Parathyroid adenoma (tissue), 2 donors: ENCODE results near the gene FNDC3B.

Source experiments
- H2AFZ ChIP-seq: fragments of 300-600 bp; sonication (generic); one replicate; pipeline ENCODE4 v1.7.0; 2017; ENCODE audit warnings: antibody characterized with exemption, mild to moderate bottlenecking
- H3K27ac ChIP-seq: fragments of 300-600 bp; sonication (generic); one replicate; pipeline ENCODE4 v1.7.0; 2017
- H3K27me3 ChIP-seq: fragments of 300-600 bp; sonication (generic); one replicate; pipeline ENCODE4 v1.7.0; 2017; ENCODE audit warnings: low read length; ENCODE audit not compliant: control insufficient read depth, insufficient read depth
- H3K36me3 ChIP-seq: fragments of 300-600 bp; sonication (generic); one replicate; pipeline ENCODE4 v1.7.0; 2017; ENCODE audit warnings: low read length; ENCODE audit not compliant: control insufficient read depth, insufficient read depth
- H3K4me1 ChIP-seq: fragments of 300-600 bp; sonication (generic); one replicate; pipeline ENCODE4 v1.7.0; 2017; ENCODE audit warnings: control low read depth
- H3K4me2 ChIP-seq: fragments of 300-600 bp; sonication (generic); one replicate; pipeline ENCODE4 v1.7.0; 2017; ENCODE audit warnings: low read length
- H3K4me3 ChIP-seq: fragments of 300-600 bp; sonication (generic); one replicate; pipeline ENCODE4 v1.7.0; 2017; ENCODE audit warnings: low read depth, low read length
- H3K79me2 ChIP-seq: fragments of 300-600 bp; sonication (generic); one replicate; pipeline ENCODE4 v1.7.0; 2017; ENCODE audit warnings: control low read depth
- H3K9ac ChIP-seq: fragments of 300-600 bp; sonication (generic); one replicate; pipeline ENCODE4 v1.7.0; 2017; ENCODE audit warnings: mild to moderate bottlenecking
- H3K9me3 ChIP-seq: fragments of 300-600 bp; sonication (generic); one replicate; pipeline ENCODE4 v1.7.0; 2017; ENCODE audit warnings: low read length; ENCODE audit not compliant: control insufficient read depth
- CTCF ChIP-seq: fragments of 300-600 bp; sonication (generic); IDR thresholded peaks from one replicate; pipeline ENCODE4 v1.7.0; 2017; ENCODE audit warnings: antibody characterized with exemption, mild to moderate bottlenecking
- donor health status: primary hyperparathyroidism.

The FNDC3B gene

GRCh38 chr3:172094621-172095557 lies 55.5 kb downstream of the FNDC3B start:
- no peak for TF ChIP-seq CTCF
- Histone ChIP-seq H3K4me3 (no peak overlapping the region), H3K4me2 (no peak overlapping the region), H3K27ac (no peak overlapping the region), H3K27me3 (no peaks in the 10 kb centered on the region), H2AFZ (no peak overlapping the region), H3K9me3 (no peaks in the 10 kb centered on the region), H3K36me3 (no peaks in the 10 kb centered on the region), H3K4me1 (no peaks in the 10 kb centered on the region), H3K9ac (no peak overlapping the region), H3K79me2 (peaks cover 11% of the 10 kb centered on the region)

GRCh38 chr3:172096881-172097420 lies 57.6 kb downstream of the FNDC3B start:
- TF ChIP-seq CTCF: no peak
- Histone ChIP-seq H3K4me3 (no peak overlapping the region), H3K79me2 (peaks cover 9% of the 10 kb centered on the region), H3K9me3 (no peaks in the 10 kb centered on the region), H3K27ac (no peak overlapping the region), H3K4me2 (no peak overlapping the region), H2AFZ (no peak overlapping the region), H3K27me3 (no peaks in the 10 kb centered on the region), H3K4me1 (no peaks in the 10 kb centered on the region), H3K36me3 (no peaks in the 10 kb centered on the region), H3K9ac (no peak overlapping the region)

- no peak overlapping the region for H3K27ac ChIP-seq
- peaks cover 9% of the 10 kb centered on the region for H3K79me2 ChIP-seq
- H3K4me1 ChIP-seq: no peaks in the 10 kb centered on the region
- H3K27me3 ChIP-seq: no peaks in the 10 kb centered on the region
- no peak overlapping the region for H3K4me2 ChIP-seq
- H3K9me3 ChIP-seq: no peaks in the 10 kb centered on the region
- no peak overlapping the region for H2AFZ ChIP-seq
- H3K4me3 ChIP-seq: no peak overlapping the region
- TF ChIP-seq CTCF: no peak
- H3K9ac ChIP-seq: no peak overlapping the region
- no peaks in the 10 kb centered on the region for H3K36me3 ChIP-seq
Measured at GRCh38 chr3:172097585-172097984, 58.2 kb downstream of the FNDC3B start.

- Histone ChIP-seq H3K79me2 (peaks cover 9% of the 10 kb centered on the region), H3K9ac (no peak overlapping the region), H3K4me3 (no peak overlapping the region), H3K4me2 (no peak overlapping the region), H3K36me3 (no peaks in the 10 kb centered on the region), H3K4me1 (peaks cover 4% of the 10 kb centered on the region), H3K27ac (no peak overlapping the region), H3K27me3 (no peaks in the 10 kb centered on the region), H3K9me3 (no peaks in the 10 kb centered on the region), H2AFZ (no peak overlapping the region)
- TF ChIP-seq CTCF: no peak
Measured at GRCh38 chr3:172098698-172099494, 59.5 kb downstream of the FNDC3B start.
